ENCODE results near the gene LUZP1.

The LUZP1 gene

DNA sequence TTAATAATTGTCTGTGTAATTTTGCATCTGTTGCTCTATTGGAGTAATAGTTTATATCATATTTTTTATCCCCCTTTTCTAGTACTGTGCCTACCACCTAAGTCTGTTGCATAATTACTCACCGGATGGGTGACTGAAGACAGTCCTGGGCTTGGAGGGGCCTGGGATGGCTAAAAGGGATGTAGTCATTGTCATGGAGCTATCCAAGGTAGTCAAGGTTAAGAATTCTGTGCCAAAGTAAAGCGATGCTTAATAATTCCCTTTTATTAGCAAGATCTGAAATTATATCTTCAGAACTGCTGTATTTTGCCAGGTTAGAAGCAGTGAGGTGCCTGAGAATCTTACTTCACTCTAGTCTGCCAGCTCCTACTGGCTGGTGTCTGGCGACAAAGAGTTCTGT lies 87.8 kb downstream of the LUZP1 start:
- no peak for DNase-seq

DNA sequence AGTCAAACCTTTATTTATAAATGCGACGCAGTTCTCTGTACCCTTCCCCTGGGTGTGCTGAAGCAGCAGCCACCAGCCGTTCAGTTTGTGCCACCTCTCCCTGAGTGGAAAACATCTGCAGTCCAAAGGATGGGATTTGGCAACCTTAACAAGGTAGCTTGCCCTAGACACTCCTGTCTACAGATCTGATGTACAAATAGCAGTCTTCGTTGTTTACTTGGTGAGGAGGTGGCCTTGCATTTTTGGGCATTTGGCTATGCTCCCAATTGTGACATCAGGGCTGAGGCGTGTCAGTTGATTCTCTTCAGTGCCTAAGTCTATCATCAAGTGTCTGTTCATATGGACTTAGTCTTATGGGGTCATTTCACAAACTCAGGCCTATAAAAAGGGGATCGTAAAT lies 89.6 kb downstream of the LUZP1 start:
- DNase-seq, result no peak

DNA sequence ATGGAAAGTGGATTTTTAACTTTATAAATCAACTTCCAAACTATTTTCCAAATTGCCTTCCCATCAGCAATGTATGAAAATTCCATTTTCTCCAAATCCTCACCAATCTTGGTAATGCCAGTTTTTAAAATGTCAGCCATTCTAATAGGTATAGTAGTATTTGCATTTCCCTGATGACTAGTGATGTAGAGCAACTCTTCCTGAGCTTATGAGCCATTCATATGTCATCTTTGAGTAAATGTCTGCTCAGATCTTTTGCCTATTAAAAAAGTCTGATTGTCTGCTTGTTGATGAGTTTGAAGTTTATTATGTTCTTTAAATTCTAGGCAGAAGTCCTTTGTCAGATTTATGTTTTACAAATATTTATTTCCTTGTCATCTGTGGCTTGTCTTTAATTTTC lies 94.6 kb downstream of the LUZP1 start:
- no peak for DNase-seq

DNA sequence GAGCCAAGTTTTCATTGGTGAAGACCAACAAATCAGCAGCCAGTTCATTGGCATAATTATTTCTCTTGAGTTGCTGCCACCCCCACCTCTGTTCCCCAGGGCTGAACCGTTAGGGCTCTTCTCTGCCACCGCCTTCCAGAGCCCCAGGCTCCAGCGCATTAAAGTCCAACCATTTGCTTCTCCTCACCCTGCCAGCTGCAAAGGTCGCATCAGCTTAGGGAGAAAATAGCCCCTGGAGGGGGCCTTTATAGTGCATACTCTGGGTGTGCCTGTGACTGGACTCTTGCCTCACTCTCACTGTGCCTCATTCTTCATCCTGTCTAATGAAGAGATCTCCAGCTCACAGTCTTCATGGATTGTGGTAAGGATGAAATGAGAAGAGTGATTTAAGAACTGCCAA lies 99.0 kb downstream of the LUZP1 start:
- no peak for DNase-seq

DNA sequence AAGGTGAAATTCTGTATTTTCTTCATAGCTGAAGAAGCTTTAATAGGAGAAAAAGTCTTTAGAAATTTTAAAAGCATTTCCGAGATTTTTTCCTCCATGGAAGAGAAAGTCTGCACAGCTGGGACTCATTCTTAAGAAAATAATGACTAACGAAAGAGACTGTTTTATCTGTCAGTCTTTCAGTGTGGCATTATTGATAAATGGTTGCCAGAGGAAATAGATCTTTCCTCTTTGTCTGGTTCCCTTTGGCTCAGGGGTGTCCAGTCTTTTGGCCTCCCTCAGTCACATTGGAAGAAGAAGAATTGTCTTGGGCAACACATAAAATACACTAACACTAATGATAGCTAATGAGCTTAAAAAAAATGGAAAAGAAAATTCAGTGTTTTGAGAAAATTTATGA lies 99.5 kb downstream of the LUZP1 start:
- DNase-seq, result no peak

DNA sequence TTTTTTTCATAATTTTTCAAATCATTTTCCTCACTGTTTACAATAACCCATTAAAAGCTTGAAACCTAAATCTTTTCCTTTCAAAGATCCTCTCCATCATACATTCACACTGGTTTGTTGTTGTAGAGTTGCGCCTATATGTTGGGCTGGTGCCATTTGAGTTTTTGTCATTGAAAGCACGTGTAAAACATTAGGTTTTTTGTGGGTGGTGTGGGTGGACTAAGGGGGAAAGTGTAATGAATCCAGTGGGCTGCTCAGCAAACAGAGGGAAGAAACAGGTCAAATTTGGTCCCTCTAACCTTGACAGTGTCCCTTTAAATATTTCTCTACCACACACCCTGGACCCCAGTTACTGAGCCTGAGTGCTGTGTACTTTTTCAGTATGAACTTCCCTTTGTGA lies 102.6 kb downstream of the LUZP1 start:
- DNase-seq, result no peak

DNA sequence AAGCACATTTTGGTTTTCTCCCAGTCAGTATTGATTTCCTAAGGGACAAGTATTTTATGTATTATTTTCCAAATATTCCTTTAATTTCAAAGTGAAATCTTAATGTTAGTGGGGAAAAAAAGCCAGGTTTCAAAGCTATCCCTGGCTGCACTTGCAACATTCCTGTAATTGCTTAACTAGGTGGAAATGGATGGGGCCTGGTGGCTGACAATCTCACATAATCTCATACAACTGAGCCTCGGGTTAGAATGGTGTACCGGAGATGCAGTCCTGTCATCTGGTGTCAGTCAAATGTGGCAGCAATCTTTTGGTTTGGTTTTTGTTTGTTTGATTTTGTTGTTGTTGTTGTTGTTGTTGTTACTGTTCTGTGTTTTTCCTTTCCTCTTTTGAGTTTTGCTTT lies 103.3 kb downstream of the LUZP1 start:
- DNase-seq, result no peak

DNA sequence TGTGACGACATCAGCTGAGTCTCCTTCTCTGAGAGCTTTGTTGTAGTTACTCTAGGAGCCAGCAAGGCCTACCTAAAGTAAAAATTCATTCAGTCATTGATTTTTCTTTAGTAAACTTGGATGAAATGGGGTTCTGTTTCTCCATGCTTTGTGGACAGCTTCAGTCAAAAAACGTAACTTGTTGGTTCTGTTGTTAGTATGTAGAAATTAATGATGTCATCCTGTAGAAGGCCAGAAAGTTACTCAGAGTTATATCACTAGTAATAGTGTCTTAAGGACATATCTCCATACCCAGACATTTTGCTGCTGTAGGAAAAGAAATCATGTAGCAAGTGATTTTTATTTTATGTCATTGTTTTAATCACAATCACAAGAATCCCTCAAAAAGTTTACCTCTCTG lies 106.4 kb downstream of the LUZP1 start:
- no peak for DNase-seq

DNA sequence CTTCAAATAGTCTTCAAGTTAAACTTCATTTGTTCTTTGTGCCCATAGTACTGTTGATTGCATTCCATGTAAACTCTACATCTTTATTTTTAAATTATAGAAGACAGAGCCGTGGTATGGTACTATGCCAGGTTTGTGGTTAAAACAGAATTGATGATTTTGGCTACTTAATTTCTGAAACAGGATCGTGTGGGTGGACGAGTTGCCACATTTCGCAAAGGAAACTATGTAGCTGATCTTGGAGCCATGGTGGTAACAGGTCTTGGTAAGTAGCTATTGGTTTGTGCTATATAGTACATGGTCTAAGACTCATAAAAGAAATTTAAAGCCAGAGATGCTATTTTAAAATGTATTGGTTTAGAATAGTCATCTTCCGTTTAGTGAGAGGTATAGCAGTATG lies 111.4 kb downstream of the LUZP1 start:
- DNase-seq, result no peak

DNA sequence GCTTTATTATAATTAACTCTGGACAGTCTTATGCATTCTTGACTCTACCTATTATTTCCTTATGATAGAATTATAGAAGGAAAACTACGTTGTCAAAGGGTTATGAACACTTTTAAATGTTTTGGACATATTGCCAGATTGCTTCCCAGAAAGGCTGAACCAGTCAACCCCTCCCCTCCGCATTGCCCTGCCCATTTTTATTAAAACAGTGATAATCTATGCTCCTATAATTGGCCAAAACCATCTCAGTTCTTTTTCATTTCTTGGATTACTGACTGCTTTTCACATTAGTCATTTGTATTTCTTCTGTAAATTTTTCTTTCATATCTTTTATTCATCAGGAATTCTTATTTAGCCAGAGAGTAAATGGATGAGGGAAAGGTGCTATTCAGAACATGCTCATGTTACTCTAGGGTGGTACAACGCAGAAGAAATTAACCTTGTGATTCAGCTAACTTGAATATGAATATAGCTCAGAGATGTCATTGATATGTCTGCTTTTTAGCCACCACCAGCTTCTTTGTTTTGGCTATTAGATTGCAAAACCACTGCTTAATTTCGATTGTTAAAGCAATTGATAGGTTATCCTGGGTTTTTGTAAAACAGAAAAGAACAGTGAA lies 117.3 kb downstream of the LUZP1 start:
- no peak for DNase-seq

DNA sequence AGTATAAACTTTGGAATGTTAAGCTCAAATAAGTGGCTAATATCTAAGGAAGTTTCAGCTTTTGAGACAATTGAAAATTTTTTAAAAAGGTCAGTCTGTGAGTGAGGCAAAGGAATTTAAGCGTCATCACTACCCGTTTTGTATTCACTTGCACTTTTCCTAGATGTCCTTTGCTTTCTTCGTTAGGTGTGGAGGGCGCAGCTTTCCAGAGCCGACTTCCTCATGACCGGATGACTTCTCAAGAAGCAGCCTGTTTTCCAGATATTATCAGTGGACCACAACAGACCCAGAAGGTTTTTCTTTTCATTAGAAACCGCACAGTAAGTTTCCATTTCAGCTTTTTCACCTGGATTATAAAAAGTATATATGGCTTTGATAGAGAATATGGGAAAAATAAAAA lies 118.5 kb downstream of the LUZP1 start:
- DNase-seq, result no peak

DNA sequence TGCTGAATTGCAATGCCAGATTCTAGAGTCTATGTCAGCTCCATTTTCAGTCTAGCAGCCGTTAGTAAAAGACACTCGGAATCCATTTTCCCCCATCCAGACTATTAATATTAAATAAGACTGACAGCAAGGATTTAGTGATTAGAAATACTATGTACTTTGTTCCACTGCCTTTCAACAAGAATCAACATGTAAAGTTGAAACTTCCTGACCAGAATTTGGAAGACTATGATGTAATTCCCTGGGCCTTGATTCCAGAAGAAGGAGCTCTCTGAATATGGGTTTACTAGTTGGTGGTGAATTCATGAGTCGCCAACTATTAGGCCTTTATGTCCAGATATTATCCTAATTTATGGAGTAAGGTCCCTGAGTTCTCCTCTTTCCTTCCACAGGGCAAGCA lies 124.6 kb downstream of the LUZP1 start:
- no peak for DNase-seq

DNA sequence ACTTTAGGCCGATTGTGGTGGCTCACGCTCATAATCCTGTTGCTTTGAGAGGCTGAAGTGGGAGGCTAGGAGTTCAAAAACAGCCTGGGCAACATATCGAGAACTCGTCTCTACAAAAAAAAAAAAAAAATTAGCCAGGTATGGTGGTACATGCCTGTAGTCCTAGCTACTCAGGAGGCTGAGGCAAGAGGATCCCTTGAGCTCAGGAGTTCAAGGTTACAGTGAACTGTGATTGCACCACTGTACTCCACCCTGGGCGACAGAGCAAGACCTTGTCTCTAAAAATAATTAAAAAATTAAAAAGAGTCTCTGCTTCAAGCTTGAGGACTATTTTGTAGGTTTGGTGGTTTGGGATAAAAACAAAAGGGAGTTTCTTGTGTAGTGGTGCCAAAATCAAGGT lies 128.1 kb downstream of the LUZP1 start:
- no peak for DNase-seq

DNA sequence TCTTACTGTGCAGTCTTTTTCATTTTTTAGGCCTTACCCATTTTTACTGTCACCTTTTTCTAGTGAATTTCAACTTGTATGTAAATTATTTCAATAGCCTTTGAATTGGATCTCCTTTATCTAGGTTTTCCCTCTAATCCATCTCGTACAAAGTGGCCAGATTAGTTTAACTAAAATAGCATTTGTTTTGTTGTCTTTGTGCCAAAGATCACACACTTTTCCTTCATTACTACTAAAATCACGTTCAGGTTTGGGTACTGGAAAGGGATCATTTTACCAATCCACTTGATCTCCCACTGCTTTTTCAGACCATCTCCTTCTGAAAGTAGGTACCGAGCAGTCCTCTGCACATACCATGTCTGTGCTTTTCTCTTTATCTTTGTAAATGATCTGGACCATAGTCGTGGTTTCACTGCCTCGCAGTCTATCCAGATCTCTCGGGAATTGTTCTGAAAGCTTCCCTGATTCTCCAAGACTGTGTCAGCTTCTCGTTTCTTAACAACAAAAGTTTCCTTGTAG lies 129.3 kb downstream of the LUZP1 start:
- no peak for DNase-seq

DNA sequence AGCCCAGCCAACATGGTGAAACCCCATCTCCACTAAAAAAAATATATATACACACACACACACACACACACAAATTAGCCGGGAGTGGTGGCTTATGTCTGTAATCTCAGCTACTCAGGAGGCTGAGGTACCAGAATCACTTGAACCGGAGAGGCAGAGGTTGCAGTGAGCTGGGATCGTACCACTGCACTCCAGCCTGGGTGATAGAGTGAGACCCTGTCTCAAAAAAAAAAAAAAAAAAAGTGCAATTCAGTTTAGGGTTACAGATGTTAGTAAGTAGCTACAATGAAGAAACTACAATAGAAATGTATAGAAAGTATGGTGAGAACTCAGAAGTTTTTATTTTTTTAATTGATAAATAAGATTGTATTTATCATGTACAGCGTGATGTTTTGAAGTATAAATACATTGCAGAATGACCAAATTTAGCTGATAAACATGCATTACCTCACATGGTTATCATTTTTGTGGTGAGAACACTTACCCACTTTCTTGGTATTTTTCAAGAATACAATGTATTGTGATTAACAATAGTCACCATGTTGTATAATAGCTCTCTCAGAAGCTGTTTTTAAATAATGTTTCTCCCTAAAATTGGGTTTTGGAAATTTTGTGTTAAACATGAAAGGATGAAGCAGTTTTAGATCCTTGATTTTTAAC lies 131.4 kb downstream of the LUZP1 start:
- DNase-seq, result no peak

DNA sequence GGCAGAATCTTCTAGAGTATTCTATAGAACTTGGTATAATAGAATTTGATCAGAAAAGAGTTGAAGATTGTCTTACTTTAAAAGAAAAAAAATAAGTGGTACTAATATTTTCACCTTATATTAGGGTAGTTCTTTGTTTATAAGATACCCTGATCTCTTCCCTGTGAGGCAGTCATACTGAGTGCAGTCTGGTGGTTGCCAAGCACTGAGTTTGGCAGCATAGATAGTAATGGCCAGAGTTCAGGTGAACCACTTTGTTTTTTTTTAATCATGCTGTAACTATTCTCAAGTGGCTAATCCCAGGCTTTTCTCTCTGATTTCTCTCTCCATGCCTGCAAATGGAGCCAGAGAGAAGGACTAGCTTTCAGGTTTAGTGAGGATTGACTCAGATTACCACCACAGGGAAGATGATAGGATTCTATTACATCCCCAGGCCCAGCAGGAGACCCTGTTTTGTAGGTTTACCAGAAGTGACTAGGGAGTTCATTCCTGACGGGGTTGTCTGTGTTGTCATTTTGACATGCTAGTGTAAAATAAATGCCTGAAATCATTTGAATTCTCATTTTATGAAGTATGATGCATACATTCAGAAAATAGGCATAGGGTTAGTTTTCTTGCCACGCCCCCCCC lies 132.7 kb downstream of the LUZP1 start:
- DNase-seq, result no peak

Measured in activated CD4-positive, alpha-beta T cell treated with anti-CD3 and anti-CD28 coated beads, Interleukin-10, Interleukin-2, amounts not matched to agents 100 ng/mL and 50 ng/mL, durations not matched to agents 16 hours and 8 hours (primary cell).